Measurements from ENCODE around the gene PRR3. TPM values are rescaled to one million over a fixed set of nuclear protein-coding genes. Genes with fewer than 3 reads are reported as not detected.

The PRR3 gene
- total and polyA plus RNA-seq, 2 of the 4 experiments (the other 2 are of a cell fraction) = 7.2 to 17.3 TPM

- Histone ChIP-seq H3K27me3 (ENCODE audit: control insufficient read depth, insufficient read depth, low read length) (no peaks in the 10 kb centered on the region), H3K4me1 (ENCODE audit: control insufficient read depth, insufficient read depth, low read length) (no peaks in the 10 kb centered on the region; the same call in 1 of the 2 replicates), H3K23ac (ENCODE audit: low read depth, low read length) (no peak overlapping the region), H4K8ac (ENCODE audit: low read depth in 2 of 2, low read length in 2 of 2) (no peak overlapping the region), H3K18ac (ENCODE audit: low read depth, low read length) (no peak overlapping the region), H3K4me3 (ENCODE audit: insufficient read depth, low read depth, low read length) (no peak overlapping the region), H2AK5ac (ENCODE audit: low read depth, low read length) (no peak overlapping the region), H3K36me3 (ENCODE audit: control insufficient read depth, insufficient read depth, low read length) (no peaks in the 10 kb centered on the region), H3K14ac (replicated peaks; ENCODE audit: low read depth, low read length) (no peak overlapping the region), H3K56ac (ENCODE audit: extremely low read depth, insufficient read depth, low read length) (no peak overlapping the region), H2BK20ac (ENCODE audit: low read depth, low read length) (no peak overlapping the region), H3K27ac (ENCODE audit: insufficient read depth, low read length) (no peak overlapping the region), H4K20me1 (ENCODE audit: insufficient read depth, low read length) (no peaks in the 10 kb centered on the region), H4K91ac (ENCODE audit: insufficient read depth, low read depth, low read length) (no peak overlapping the region), H2AFZ (replicated peaks; ENCODE audit: low read length, poor library complexity) (no peak overlapping the region), H2BK5ac (ENCODE audit: low read depth, low read length, poor library complexity, severe bottlenecking) (no peak overlapping the region), H2AK9ac (replicated peaks; ENCODE audit: low read depth, low read length, poor library complexity) (no peak overlapping the region), H4K5ac (ENCODE audit: low read depth, low read length) (no peak overlapping the region), H3K9me1 (ENCODE audit: insufficient read depth, low read length) (no peaks in the 10 kb centered on the region), H2BK120ac (ENCODE audit: low read depth, low read length) (no peak overlapping the region), H3K9me3 (ENCODE audit: control insufficient read depth, insufficient read depth, low read length) (no peaks in the 10 kb centered on the region), H3K4me2 (ENCODE audit: low read depth, low read length) (no peak overlapping the region), H3K79me1 (ENCODE audit: low read depth in 1 of 2, low read length in 2 of 2) (no peaks in the 10 kb centered on the region), H3K4ac (ENCODE audit: low read depth, low read length) (no peak overlapping the region), H2BK15ac (ENCODE audit: low read depth, low read length) (no peak overlapping the region), H3K9ac (ENCODE audit: low read depth, low read length) (no peak overlapping the region)
- in situ Hi-C loops (cut with MboI; ENCODE audit: low sequenced_read_pairs) = no loop called here
- dilution Hi-C loops (cut with HindIII; ENCODE audit: low sequenced_read_pairs, unreplicated experiment) = no loop called here
- no CpG with 5 or more reads among the region's 2 CpGs for WGBS, 2 experiments (ENCODE audit: extremely low coverage in 2 of 2, insufficient read length in 1 of 2)
- no peak for ATAC-seq (ENCODE audit: low read depth)
- intact Hi-C loops (cut with micrococcal nuclease) = no loop called here
- CTCF ChIA-PET = no interaction called here
- no peak for DNase-seq
- POLR2A ChIA-PET (ENCODE audit: unreplicated experiment) = no interaction called here
- TF ChIP-seq ELK1 (IDR thresholded peaks at IDR 0.05; ENCODE audit: borderline replicate concordance, low read depth, low read length) (no peak), RAD21 (IDR thresholded peaks at IDR 0.05; ENCODE audit: low read length) (no peak), BHLHE40 (IDR thresholded peaks at IDR 0.05; ENCODE audit: low read depth, low read length) (no peak)
- BruUV-seq (replicated peaks) = no TSS peak
These were observed 43.6 kb upstream of the PRR3 start for GRCh38 chr6:30513451-30513850.
